GM18868 (cell line): ENCODE measurements around the gene NKAIN1.
A peak's percentile ranks its signal among the peaks of the same experiment; 100 is the strongest.
"Not testable (repeated sequence)": the region's sequence is repeated elsewhere in the genome, so short reads cannot be mapped to it uniquely, and the experiment has no call there.

Source experiments
- ATAC-seq: cut with Tn5 transposase; IDR thresholded peaks from one replicate; pipeline ENCODE4 v1.9.1; 2021; ENCODE audit warnings: mild to moderate bottlenecking, moderate library complexity; ENCODE audit not compliant: unreplicated experiment

NKAIN1 gene

DNA sequence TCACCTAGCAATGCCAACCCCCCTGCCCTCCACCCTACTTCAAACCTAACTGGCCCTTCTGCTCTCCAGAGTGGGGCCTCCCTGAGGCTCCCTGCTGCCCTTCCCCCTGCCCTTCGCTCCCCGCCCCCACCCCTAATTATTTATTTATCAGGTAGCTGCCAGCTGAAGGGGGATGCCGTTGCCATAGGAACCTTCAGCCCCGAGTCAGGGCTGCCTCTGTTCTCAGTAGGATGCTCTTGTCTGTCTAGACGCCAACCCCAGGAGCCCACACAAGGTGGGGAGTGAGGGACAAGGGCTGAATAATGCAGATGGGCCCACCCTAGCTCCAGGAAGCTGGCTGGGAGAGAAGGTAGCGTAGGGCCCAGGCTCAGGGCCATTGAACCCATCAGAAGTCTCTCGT is 41.1 kb downstream of the NKAIN1 start:
- ATAC-seq = no peak

DNA sequence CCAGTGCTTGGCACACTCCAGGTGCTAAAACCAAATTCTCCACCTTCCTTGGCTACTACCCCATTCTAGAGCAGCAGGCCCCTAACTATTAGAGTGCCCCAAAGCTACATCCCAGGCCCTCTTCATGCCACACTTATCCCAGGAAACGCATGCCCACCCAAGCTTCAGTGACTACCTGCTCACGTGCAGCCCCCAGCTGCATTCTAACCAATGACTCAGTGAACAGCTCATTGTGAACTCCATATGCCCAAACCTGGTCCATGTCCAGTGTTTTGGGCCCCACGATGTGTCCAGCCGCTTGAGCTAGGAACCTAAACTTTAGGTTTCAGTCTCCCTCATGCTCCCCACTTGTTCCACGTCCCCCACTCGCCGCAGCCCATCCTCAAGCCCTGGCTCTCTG is 41.5 kb downstream of the NKAIN1 start:
- ATAC-seq = no peak

DNA sequence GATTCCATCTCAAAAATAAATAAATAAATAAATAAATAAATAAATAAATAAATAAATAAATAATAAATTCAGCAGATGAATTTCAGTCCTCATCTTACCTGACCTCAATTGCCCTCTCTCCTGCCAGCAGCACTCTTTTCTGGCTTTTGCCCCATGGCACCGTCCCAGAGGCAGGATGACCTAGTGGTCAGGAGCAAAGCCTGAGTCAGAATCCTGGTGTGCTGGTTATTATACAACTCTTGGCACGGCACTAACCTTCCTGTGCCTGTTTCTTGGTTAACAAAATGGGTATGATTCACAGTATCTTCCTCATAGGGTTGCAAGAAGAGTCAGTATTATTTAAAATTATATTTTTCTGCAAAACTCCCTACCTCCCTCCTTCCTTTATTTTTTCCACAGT is 43.0 kb downstream of the NKAIN1 start:
- ATAC-seq = no peak

DNA sequence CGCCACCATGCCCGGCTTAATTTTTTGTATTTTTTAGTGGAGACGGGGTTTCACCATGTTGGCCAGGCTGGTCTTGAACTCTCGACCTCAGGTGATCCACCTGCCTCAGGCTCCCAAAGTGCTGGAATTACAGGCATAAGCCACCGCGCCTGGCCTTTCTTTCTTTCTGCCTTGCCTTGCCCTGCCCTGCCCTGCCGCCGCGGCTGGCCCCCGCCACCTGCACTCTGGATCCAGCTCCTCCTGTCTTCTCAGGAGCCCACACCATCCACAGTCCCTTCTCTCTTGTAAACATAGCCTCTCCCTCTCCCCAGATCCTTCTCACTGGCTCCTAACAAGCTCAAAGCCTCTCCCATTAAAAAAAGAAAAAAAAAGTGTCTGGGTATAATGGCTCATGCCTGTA is 44.4 kb downstream of the NKAIN1 start:
- not testable (repeated sequence) for ATAC-seq

DNA sequence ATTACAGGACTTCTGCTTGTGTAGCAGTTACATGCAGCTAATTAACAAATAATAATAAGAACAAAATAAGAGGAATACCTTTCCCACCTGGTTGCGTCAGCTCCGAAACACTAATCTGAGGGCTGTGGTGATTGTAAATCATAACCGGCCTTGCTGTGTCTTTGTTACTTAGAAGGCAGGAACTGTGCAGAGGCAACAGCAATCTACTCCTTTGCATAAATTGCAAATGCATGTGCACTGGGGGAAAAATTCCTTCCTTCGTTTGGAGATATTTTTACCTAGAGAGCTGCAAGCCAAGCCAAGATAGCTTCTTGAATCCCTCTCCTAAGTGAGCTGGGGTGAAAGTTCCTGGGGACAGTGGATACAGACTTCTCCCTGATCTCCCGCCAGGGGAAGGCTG is 46.0 kb downstream of the NKAIN1 start:
- ATAC-seq = no peak

DNA sequence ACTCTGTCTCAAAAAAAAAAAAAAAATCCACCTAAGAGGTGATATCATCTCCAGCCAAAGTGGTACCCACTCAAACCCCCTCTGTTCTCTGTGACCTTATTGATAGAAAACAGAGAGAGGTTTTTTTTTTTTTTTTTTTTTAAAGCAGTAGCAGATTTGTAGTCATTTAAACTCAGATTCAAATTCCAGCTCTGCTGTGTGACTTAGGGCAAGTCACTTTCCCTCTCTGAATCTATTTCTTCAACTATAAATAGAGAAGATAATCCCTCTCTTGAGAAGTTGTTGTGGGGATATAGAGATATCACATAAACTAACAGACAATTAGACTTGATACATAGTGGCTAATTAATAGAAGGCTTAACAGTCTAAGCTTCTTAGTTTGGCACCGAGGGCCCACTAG is 48.4 kb downstream of the NKAIN1 start:
- ATAC-seq = no peak

DNA sequence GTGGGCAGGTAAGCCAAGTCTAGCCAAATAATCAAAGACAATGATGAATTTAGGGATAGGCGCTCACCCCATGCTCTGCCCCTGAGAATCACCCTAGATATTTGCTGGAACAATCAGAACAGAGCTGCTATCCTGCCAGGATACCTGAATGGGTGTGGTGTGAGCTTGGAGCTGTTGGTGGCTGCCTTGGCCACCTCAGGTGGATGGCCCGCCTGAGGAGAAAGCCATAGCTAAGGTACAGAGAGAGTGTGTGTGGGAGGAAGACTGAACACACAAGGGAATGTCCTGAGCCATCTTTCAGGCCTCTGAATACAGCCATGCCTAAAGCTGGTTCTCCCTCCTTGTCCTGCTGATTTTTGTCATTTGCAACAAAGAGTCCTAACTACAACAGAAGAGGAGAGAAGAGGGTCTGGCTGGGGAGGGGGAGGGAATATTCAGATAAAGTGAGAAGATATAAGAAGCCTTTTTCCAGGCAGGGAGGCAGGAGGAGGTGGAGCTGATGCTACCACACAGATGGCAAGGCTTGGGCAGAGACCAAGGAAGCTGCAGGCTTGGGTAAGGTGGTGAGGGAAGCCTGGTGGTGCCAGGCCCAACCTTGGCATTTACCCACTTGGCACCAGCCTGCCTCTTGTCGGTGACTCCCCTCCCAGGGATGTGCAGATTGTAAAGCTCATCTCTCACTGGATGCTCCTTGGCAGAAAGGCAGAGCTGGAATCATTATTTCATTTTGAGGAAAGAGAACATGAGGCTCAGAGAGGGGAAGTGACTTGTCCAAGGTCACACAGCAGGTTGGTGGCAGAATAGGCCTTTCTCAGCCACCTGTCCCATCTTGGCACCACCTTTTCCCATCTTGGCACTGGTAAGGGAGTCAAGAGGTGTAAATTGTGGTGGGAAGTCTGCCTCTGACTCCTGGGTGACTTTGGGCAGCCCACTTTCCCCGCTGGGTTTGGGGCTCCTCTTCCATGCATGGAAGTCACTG is 49.7 kb downstream of the NKAIN1 start:
- no peak for ATAC-seq

DNA sequence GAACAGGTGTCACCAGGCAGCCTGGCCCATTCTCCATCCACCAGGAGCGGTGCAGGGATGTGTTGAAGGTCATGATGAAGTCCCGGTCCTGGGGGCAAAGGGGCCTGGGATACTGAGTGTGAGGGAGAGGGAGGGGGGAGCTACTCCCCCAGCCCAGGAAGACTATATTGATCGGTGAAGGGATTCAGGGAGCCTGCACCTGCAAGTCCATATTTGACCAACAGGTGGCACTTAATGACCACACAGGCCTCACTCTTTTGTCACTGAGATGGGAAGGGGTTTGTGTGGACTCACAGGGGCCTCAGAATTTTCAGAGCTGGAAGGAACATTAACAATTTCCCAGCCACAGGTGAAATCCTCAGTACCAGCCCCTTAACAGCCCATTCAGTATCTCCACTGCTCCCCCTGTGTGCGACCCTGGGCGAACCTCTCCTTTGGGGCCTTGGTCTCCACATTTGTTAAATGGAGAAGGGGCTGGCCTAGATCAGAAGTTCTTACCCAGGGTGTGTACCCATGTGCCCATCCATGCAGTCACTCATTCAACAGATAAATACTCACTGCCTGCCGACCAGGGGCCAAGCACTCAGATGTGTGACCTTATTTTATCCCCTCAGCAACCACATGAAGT is 55.6 kb downstream of the NKAIN1 start:
- no peak for ATAC-seq

DNA sequence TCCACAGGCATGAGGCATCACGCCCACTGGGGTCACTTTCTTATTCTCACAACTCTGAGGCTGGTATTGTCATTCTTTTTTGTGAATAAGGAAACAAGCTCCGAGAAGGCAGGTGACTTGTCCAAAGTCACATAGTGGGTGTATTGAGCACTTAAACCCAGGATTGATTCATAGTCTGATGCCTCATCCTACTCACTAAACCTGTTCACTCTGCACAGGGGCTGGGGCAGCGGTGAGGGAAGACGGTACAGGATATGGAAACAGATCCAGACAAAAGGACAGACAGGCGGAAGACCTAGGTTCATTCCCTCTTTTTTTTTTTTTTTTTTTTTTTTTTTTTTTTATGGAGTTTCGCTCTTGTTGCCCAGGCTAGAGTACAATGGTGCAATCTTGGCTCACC is 56.6 kb downstream of the NKAIN1 start:
- no peak for ATAC-seq

DNA sequence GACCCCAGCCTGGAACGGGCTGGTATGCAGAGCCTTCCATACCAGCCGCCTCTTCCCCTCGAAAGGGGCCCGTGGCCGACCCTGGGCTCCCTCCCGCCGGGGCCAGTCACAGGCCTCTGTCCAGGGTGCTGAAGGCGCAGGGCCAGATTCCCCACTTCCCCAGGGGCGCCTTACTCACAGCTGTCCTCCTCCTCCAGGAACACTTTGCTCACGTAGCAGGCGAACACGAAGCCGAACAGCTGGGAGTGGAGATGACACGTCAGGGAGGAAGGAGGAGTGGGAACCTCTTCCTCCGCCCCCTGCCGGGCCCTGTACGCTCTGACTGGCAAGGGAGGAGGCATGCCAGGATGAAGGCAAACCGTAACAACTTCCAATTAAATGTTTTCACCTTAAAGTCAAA is 57.3 kb downstream of the NKAIN1 start:
- no peak for ATAC-seq

DNA sequence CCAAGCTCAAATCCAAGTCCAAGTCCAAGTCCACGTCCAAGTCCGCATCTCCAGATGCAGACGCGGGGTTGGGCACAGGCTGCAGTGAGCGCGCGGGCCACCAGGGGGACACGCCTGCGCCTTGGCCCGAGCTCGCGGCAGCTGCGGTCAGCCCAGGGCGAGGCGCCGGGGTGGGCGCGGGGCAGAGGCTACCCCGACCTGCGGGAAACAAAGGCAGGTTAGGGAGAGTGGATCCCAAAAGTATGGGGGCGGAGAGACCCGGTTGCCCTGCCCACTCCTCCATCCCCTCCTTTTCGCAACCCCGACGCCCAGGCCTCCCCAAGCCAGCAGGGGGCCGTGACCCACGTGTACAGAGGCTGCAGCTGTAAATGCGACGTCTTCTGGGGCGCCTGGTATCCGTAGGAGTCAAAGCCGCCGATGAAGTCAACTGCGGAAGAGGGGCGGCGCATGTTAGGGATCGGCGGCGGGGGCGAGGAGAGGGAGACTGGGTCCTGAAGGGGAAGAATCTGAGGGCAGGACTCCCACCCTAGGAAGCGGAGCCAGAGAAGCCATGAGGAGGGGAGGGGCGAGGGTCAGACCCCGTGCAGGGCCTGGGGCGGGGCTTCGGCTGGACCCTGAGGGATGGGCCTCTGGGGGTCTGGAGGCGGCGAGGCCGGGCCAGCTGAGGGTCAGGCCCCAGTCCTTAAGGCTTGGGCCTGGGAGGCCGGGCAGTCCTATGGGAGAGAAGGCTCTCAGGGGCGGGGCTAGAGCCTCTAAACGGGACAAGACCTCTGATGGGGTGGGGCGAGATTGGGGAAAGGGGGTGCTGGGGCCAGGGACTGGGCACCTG is 58.0 kb downstream of the NKAIN1 start:
- ATAC-seq = no peak

DNA sequence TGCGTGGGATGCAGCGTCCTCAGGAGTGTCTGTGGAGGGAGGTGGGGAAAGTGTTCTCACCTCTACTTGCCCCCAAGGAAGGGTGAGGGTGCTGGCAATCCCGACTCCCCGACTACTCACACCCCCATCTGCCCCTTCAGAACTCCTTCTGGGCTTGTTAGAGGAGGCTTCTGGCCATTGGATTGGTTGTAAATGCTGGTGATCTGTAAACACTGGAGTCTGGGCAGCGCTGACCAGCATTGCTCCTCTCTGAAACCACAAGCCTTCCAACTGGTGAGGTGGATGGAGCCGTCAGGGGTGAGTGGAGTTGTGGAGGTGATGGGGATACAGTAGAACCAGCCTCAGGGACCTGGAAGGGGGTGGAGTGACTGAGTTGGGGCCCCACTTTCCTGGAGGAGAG is 59.3 kb downstream of the NKAIN1 start:
- no peak for ATAC-seq

DNA sequence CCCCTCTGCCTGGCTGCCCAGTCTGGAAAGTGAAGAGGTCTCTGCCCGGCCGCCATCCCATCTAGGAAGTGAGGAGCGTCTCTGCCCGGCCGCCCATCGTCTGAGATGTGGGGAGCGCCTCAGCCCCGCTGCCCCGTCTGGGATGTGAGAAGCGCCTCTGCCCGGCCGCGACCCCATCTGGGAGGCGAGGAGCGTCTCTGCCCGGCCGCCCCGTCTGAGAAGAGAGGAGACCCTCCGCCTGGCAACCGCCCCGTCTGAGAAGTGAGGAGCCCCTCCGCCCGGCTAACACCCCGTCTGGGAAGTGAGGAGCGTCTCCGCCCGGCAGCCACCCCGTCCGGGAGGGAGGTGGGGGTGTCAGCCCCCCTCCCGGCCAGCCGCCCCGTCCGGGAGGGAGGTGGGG is 63.4 kb downstream of the NKAIN1 start:
- not testable (repeated sequence) for ATAC-seq

DNA sequence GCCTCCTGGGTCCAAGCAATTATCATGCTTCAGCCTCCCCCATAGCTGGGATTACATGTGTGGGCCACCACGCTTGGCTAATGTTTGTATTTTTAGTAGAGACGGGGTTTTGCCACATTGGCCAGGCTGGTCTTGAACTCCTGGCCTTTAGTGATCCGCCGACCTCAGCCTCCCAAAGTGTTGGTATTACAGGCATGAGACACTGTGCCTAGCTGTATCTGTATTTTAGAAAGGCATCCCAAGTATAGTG is 69.3 kb downstream of the NKAIN1 start:
- ATAC-seq = no peak

DNA sequence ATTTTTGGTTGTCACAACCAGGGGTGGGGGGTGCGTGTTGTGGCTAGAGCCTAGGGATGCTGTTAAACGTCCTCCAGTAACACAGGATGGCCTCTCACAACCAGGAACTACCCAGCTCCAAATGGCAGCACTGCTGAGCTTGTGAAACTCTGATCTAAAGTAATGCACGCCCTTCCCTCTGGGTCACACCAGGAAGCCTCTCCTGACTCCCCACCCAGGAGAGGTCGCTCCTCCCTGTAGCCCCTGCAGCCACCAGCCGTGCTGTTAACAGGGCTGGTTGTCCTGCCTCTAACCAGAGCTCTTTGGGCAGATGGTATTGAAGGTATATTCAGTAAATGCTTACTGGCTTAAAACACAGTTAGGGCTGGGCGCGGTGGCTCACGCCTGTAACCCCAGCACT is 73.2 kb downstream of the NKAIN1 start:
- no peak for ATAC-seq

DNA sequence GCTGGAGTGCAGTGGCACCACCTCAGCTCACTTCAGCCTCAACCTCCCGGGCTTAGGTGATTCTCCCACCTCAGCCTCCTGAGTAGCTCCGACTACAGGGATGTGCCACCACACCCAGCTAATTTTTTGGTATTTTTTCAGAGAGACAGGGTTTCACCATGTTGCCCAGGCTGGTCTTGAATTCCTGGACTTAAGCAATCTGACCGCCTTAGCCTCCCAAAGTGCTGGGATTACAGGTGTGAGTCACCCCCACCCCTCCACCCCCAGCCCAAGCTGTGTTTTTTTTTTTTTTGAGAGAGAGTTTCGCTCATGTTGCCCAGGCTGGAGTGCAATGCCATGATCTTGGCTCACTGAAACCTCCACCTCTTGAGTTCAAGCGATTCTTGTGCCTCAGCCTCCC is 75.4 kb downstream of the NKAIN1 start:
- ATAC-seq = no peak

DNA sequence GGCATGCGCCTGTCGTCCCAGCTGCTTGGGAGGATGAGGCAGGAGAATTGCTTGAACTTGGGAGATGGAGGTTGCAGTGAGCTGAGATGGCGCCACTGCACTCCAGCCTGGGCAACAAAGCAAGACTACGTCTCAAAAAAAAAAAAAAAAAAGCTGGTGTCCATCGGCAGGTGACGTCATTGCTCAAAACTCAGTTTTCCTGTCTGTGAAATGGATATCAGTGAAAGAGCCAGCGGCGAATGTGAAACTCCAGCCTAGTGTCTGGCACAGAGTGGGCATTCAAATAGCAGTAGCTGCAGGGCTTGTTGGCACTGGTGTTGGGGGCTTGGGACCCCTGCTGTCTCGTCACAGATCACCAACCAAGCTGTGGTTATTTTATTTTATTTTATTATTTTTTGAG is 75.8 kb downstream of the NKAIN1 start:
- no peak for ATAC-seq

DNA sequence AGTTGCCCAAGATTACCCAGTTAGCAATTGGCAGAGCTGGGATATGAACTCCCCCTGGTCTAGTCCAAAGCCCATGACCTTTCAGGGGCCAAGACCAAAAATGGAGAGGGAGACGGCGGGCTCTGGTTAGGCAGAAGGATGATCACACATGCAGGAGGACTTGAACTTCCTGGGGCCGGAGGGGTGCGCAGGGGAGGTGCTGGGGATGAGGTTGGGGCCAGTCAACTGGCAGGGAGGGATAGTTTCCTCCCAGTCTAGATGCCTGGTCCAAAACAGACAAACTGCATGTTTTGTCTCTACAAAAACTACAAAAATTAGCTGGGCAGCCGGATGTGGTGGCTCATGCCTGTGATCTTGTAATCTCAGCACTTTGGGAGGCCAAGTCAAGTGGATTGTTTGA is 78.1 kb downstream of the NKAIN1 start:
- ATAC-seq = no peak

DNA sequence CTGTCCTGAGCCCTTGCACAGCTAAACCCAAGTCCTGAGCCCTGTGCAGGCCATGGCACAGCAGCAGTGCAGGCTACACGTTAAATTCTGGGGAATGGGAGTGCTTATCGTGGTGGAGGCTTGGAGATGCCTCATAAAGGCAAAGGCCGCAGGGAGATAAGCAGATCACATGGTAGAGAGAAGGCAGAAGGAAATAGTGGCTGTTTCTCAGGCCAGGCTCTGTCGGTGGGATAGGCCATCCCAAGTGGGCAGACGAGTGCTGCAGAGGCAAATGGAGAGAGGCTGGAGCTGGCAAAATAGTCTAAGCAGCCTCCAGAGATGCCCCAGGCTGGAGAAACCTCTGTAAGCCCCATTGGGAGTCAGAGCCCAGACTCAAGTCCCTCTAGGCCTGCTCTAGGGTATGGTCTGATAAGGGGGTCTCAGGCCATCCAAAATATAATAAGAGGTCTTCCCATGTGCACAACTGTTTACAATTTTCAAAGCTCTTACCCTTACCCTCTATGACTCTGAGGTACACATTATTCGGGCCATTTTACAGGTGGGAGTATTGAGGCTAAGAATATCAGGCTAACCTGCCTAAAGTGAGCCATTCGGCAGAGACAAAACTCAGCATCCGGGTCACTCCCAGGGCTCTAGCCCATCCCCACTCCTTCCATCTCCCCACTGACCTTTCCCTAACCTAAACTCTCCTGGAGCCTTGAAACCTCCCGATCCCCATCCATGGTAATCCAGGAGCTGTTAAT is 79.6 kb downstream of the NKAIN1 start:
- no peak for ATAC-seq

DNA sequence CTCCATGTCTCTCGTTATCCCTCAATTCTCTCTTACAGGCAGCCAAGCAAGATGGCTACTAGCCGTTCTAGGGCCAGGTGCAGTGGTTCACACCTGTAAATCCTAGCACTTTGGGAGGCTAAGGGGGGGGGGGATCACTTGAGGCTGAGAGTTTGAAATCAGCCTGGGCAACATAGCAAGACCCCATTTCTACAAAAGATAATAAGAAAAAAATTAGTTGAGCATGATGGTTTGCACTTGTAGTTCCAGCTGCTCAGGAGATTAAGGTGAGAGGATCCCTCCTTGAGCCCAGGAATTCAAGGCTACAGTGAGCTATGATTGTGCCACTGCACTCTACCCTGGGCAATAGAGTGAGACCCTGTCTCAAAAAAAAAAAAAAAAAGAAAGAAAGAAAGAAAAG is 80.4 kb downstream of the NKAIN1 start:
- no peak for ATAC-seq

DNA sequence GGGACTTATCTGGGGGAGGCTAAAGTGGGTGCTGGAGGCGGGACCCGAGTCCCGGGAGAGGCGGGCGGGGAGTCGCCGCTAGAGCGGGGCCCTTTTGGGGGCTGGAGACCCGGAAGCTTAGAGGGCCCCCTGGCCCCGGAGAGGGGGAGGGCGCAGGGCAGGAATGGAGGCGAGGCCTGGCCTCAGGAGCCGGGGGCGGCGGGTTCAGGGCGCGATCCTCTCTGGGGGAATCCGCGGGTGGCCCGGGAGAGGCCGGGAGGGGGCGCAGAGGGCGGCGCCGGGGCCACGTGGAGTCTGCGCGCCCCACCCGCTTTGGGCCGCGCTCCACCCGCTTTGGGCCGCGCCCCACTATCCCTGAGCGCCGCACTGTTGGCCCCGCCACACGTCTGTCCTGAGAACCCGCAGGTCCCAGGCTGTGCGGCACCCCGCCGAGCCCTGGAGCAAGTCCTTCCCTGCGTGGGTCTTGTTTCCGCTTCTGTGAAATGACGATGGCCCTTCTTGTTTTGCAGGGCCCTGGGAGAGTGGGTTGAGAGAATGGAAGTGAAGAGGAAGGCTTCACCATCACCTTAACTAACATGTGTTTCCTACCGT is 84.4 kb downstream of the NKAIN1 start:
- ATAC-seq = peak; percentile 53
